ENCODE results near the gene PEX26. TPM values are rescaled to one million over a fixed set of nuclear protein-coding genes. Genes with fewer than 3 reads are reported as not detected.
"Not testable (repeated sequence)": the region's sequence is repeated elsewhere in the genome, so short reads cannot be mapped to it uniquely, and the experiment has no call there.

PEX26 gene
- total RNA-seq, 1 donor from 2014 or later: 43.7 TPM

- DNase-seq (ENCODE audit: low spot score): no peak
These were observed 19.0 kb downstream of the PEX26 start for GRCh38 chr22:18096823-18097222.

- DNase-seq (ENCODE audit: low spot score): no peak
These were observed 23.0 kb downstream of the PEX26 start for GRCh38 chr22:18100781-18101180.

- DNase-seq (ENCODE audit: low spot score): no peak
These were observed 23.7 kb downstream of the PEX26 start for GRCh38 chr22:18101536-18101935.

- DNase-seq (ENCODE audit: low spot score): no peak
These were observed 25.9 kb downstream of the PEX26 start for GRCh38 chr22:18103527-18104269.

- no peak for DNase-seq (ENCODE audit: low spot score)
These were observed 26.8 kb downstream of the PEX26 start for GRCh38 chr22:18104566-18104965.

GRCh38 chr22:18105981-18106380 lies 28.2 kb downstream of the PEX26 start:
- DNase-seq (ENCODE audit: low spot score): not testable (repeated sequence)

- DNase-seq (ENCODE audit: low spot score): not testable (repeated sequence)
These were observed 29.0 kb downstream of the PEX26 start for GRCh38 chr22:18106550-18107341.

- no peak for DNase-seq (ENCODE audit: low spot score)
These were observed 30.4 kb downstream of the PEX26 start for GRCh38 chr22:18108187-18108586.

GRCh38 chr22:18109410-18110193 lies 31.8 kb downstream of the PEX26 start:
- DNase-seq (ENCODE audit: low spot score): no peak

- DNase-seq (ENCODE audit: low spot score): no peak
These were observed 32.6 kb downstream of the PEX26 start, which contains the start of gene TUBA8 for GRCh38 chr22:18110194-18110953. TUBA8 (plus strand) TSS chr22:18110809; CDS start chr22:18110866, 57 bp downstream.

GRCh38 chr22:18110954-18111758 lies 33.4 kb downstream of the PEX26 start:
- no peak for DNase-seq (ENCODE audit: low spot score)

GRCh38 chr22:18111759-18112330 lies 34.1 kb downstream of the PEX26 start:
- DNase-seq (ENCODE audit: low spot score): no peak

- no peak for DNase-seq (ENCODE audit: low spot score)
These were observed 34.6 kb downstream of the PEX26 start for GRCh38 chr22:18112440-18112839.

GRCh38 chr22:18113680-18114394 lies 36.0 kb downstream of the PEX26 start:
- no peak for DNase-seq (ENCODE audit: low spot score)

- DNase-seq (ENCODE audit: low spot score): no peak
These were observed 36.7 kb downstream of the PEX26 start for GRCh38 chr22:18114495-18114894.

GRCh38 chr22:18114976-18115652 lies 37.3 kb downstream of the PEX26 start:
- DNase-seq (ENCODE audit: low spot score): no peak

GRCh38 chr22:18115906-18116371 lies 38.1 kb downstream of the PEX26 start:
- no peak for DNase-seq (ENCODE audit: low spot score)

- DNase-seq (ENCODE audit: low spot score): no peak
These were observed 38.8 kb downstream of the PEX26 start for GRCh38 chr22:18116634-18117033.
